ENCODE data around the gene GAMT. TPM values are rescaled to one million over a fixed set of nuclear protein-coding genes. Genes with fewer than 3 reads are reported as not detected.

The GAMT gene
- total and polyA plus RNA-seq, 3 experiments from 2014 or later: 20.4 to 29.5 (median 29.0) TPM

DNA sequence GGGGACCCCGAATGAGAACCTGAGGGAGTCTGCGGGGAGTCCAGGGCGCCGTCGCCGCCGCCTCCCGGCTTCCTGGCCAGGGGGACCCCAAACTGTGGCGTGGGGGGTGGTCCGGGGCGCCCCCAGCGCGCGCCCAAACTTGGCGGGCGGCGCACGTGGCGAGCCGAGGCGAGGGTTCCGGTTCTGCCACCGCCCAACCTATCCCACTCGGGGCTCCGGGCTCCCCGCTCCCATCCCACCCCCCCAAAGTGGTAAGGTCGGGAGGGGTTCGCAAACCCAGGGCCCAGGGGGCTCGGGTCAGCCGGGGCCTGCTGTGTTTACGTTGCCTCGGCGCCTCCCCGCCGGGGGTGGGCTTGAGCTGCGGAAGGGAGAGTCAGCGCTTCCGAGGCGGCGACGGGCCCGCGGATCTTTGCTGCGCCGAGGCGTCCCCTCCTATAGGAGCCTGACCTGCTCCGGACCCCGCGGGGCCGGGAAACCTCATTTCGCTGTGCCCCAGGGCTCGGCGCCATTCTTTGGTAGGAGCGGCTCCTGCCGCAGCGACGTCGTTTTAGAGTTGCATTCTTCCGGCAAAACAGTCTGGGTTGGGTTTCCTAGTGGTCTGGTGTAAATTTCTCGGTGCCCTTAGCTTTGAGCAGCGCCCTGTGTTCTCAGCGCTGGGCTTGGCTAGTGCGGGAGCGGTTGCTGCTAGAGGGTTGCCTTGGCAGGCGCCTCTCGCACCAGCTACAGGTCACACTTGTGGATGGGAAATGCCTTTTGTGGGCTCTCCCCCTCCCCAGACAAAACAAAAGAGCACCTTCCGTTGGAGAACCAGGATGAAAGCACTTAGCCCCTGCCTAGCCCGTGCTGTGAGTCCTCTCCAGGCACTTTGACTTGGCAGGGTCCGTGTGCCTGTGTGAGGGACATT lies 7.2 kb upstream of the GAMT start:
- Histone ChIP-seq H3K4me3 (ENCODE audit: low read length) (peak overlapping the region; percentile 90), H3K27me3 (ENCODE audit: insufficient read depth, low read length, poor library complexity, severe bottlenecking) (no peaks in the 10 kb centered on the region), H3K36me3 (ENCODE audit: insufficient read depth, low read length) (peaks cover 4% of the 10 kb centered on the region), H3K4me1 (ENCODE audit: insufficient read depth, low read length) (peaks cover 54% of the 10 kb centered on the region), H3K9me3 (ENCODE audit: low read length) (no peaks in the 10 kb centered on the region), H3K27ac (ENCODE audit: low read depth, low read length) (peak overlapping the region; percentile 87)
- Mint-ChIP-seq H3K36me3 (peaks cover 0 to 35% (median 3%) of the 10 kb centered on the region in 3 donors), H3K9me3 (no peaks in the 10 kb centered on the region), H3K4me3 (peak overlapping the region; percentile 83 to 95 (median 93)), H3K4me1 (peaks cover 50 to 57% (median 52%) of the 10 kb centered on the region in 3 donors), H3K27me3 (peaks cover 0 to 5% of the 10 kb centered on the region in 2 donors), H3K27ac (peak overlapping the region; percentile 89 to 97 (median 96))
- ChIA-PET CTCF (interaction anchor here (1.2 to 2.5 kb wide), 2 partner anchors 28 to 164 kb away, joined by 4 to 8 read pairs; no protein-coding TSS in a partner anchor), POLR2A (interaction anchor here (0.8 to 1.4 kb wide), 4 partner anchors 12 to 140 kb away, joined by 3 to 7 read pairs (median 5); partner anchors contain the start of gene CIRBP)
- DNase-seq: peak; percentile 39 to 73 (median 66)

DNA sequence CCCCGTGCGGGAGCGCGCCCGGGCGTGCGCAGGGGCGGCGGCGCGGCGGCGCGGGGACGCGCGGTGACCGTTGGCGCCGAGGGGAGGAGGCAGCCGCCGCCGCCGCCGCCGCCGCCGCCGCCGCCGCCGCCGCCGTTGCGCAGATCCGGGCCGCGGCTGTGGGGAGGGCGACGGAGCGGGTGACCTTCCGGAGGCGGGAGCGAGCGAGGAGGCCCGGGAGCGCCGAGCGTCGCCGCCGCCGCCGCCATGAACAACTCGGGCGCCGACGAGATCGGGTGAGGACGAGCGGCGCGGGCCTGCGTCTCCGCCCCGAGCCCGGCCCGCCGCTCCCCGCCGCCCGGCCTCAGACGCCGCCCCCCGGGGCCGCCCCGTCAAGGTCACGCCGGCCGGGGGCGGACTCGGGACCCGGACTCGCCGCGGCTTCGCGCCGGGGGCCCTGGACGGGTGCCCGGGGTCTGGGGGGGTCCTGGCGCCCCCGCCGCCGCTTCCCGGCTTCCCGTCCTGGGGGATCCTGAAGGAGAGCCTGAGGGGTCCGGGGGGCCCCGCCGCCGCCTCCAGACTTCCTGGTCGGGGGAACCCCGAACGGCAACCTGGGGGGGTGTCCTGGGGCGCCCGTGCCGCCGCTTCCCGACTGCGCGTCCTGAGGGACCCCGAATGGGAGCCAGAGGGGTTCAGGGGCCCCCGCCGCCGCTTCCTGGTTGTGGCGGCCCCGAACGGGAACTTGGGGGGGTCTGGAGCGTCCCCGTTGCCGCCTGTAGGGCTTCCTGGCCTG lies 6.4 kb upstream of the GAMT start, which contains the start of gene DAZAP1:
Gene DAZAP1 (plus strand): TSS at position 59 of the 772 bp plus-strand sequence. CDS start 188 bp downstream, at position 247.
- peak; percentile 36 to 71 (median 49) for DNase-seq
- Mint-ChIP-seq H3K9me3 (no peaks in the 10 kb centered on the region), H3K4me3 (peak within 1 kb of the TSS; percentile 86 to 95 (median 93)), H3K27ac (peak within 1 kb of the TSS; percentile 68 to 97 (median 82)), H3K4me1 (peaks cover 44 to 51% (median 48%) of the 10 kb centered on the region in 3 donors), H3K27me3 (peaks cover 2 to 6% of the 10 kb centered on the region in 2 donors), H3K36me3 (peaks cover 0 to 26% (median 3%) of the 10 kb centered on the region in 3 donors)
- POLR2A ChIA-PET: interaction anchor here (1.4 kb wide), 1 partner anchor 139 kb away, joined by 7 read pairs; the partner anchor contains the start of gene CIRBP
- peak within 1 kb of the TSS; percentile 87 for H3K27ac ChIP-seq (ENCODE audit: low read depth, low read length)
- no peaks in the 10 kb centered on the region for H3K27me3 ChIP-seq (ENCODE audit: insufficient read depth, low read length, poor library complexity, severe bottlenecking)
- no peaks in the 10 kb centered on the region for H3K9me3 ChIP-seq (ENCODE audit: low read length)
- H3K36me3 ChIP-seq (ENCODE audit: insufficient read depth, low read length): peaks cover 4% of the 10 kb centered on the region
- CTCF ChIA-PET: interaction anchor here (1.2 to 2.5 kb wide), 2 partner anchors 29 to 164 kb away, joined by 4 to 8 read pairs; no protein-coding TSS in a partner anchor
- H3K4me3 ChIP-seq (ENCODE audit: low read length): peak within 1 kb of the TSS; percentile 90
- peaks cover 50% of the 10 kb centered on the region for H3K4me1 ChIP-seq (ENCODE audit: insufficient read depth, low read length)

DNA sequence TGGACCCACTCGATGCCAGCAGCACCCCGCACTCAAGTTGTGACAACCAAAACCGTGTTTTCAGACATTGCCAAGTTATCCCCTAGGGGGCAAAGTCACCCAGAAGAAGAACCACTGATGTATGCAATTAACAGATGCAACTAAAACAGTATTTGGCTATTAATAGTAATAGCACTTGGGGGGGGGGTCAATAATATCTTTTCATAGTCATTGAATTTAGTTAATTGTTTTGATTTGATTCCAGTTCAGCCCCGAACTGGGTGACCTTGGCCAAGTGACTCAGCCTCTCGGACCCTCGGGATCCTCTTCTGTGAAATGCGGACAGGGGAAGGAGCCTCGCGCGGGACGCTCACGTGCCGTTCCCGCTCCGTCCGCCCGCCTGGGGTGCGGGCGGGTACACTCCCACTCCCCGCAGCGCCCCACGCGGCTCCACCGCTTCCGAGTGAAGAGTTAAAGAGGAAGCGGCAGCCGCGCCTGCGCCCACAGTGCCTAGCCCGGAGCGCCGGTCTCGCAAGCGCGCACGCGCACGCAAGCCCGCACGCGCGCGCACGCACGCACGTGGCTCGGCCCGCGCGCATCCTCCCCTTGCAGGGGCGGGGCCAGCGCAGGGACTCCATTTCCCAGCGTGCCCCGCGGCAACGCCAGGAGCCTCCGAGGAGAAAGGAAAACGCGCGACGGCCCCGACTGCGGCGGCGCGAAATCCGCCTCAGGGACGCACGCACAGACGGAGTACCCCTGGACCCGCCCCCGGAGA lies 5.6 kb upstream of the GAMT start:
- Histone ChIP-seq H3K36me3 (ENCODE audit: insufficient read depth, low read length) (peaks cover 4% of the 10 kb centered on the region), H3K4me1 (ENCODE audit: insufficient read depth, low read length) (peaks cover 47% of the 10 kb centered on the region), H3K27me3 (ENCODE audit: insufficient read depth, low read length, poor library complexity, severe bottlenecking) (no peaks in the 10 kb centered on the region), H3K4me3 (ENCODE audit: low read length) (peak overlapping the region; percentile 68), H3K9me3 (ENCODE audit: low read length) (no peaks in the 10 kb centered on the region), H3K27ac (ENCODE audit: low read depth, low read length) (peak overlapping the region; percentile 48)
- H3K4me3 Mint-ChIP-seq: peak overlapping the region; percentile 78 to 91 (median 80)
- H3K9me3 Mint-ChIP-seq: no peaks in the 10 kb centered on the region
- ChIA-PET POLR2A (no interaction called here), CTCF (no interaction called here)
- peak; percentile 99 to 100 (median 99) for DNase-seq
- peaks cover 0 to 23% (median 3%) of the 10 kb centered on the region in 3 donors for H3K36me3 Mint-ChIP-seq
- peaks cover 40 to 46% (median 41%) of the 10 kb centered on the region in 3 donors for H3K4me1 Mint-ChIP-seq
- H3K27ac Mint-ChIP-seq: peak overlapping the region; percentile 68 to 94 (median 82)
- H3K27me3 Mint-ChIP-seq: peaks cover 5 to 10% of the 10 kb centered on the region in 2 donors

DNA sequence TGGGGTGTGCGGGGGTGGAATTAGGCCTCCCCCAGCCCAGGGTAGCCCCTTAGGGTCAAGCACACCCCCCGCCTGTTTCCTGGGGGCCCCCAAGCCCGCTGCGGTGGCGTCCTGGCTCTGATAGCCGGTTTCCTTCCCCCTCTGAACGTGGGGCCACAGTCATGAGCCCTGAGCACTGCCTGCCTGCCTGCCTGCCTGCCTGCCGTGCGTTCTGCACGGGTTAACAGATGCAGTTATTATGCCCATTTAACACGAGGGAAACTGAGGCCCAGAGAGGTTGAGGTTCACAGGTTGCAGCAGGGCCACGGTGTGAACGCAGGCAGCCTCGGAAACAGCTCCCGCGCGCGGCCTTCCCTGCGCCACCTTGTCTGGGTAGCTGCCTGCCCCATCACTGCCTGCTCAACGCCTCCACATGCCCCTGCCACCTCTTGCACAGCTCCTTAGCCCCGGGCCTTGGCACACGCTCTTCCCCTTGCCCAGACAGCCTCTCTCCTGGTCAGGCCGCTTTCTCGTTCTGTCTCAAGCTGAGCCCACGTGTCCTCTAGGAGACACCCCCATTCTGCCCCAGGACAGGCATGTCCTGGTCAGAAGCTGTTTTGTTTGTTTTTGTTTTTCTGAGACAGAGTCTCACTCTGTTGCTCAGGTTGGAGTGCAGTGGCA lies 1.2 kb upstream of the GAMT start:
- H3K27me3 Mint-ChIP-seq: peaks cover 5 to 8% of the 10 kb centered on the region in 2 donors
- peaks cover 27% of the 10 kb centered on the region for H3K4me1 ChIP-seq (ENCODE audit: insufficient read depth, low read length)
- H3K4me3 ChIP-seq (ENCODE audit: low read length): no peak overlapping the region
- no peak for DNase-seq
- no peaks in the 10 kb centered on the region for H3K36me3 ChIP-seq (ENCODE audit: insufficient read depth, low read length)
- H3K27ac ChIP-seq (ENCODE audit: low read depth, low read length): no peak overlapping the region
- CTCF ChIA-PET: interaction anchor here (1.0 kb wide), 1 partner anchor 19 kb away, joined by 3 read pairs; no protein-coding TSS in a partner anchor
- H3K4me1 Mint-ChIP-seq: peaks cover 7 to 22% (median 9%) of the 10 kb centered on the region in 3 donors
- H3K27ac Mint-ChIP-seq: no peak overlapping the region
- H3K4me3 Mint-ChIP-seq: peak overlapping the region in 6 of 7 donors; percentile 59 to 80 (median 72)
- no peaks in the 10 kb centered on the region for H3K36me3 Mint-ChIP-seq
- POLR2A ChIA-PET: interaction anchor here (1.0 kb wide), 1 partner anchor 19 kb away, joined by 3 read pairs; the partner anchor contains the start of gene NDUFS7
- no peaks in the 10 kb centered on the region for H3K9me3 ChIP-seq (ENCODE audit: low read length)
- H3K27me3 ChIP-seq (ENCODE audit: insufficient read depth, low read length, poor library complexity, severe bottlenecking): no peaks in the 10 kb centered on the region
- H3K9me3 Mint-ChIP-seq: no peaks in the 10 kb centered on the region

DNA sequence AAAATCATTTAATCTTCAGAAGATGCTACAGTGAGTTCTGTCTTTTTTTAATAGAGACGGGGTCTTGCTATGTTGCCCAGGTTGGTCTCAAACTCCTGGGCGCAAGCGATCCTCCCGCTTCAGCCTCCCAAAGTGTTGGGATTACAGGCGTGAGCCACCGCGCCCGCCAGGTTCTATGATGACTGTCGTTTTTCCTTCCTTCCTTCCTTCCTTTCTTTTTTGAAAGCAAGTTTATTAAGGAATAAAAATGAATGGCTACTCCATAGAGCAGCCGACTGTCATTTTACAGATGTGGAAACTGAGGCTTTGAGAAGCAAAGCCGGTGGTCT lies 511 bp upstream of the GAMT start:
- Histone ChIP-seq H3K36me3 (ENCODE audit: insufficient read depth, low read length) (no peaks in the 10 kb centered on the region), H3K4me1 (ENCODE audit: insufficient read depth, low read length) (peaks cover 26% of the 10 kb centered on the region), H3K9me3 (ENCODE audit: low read length) (no peaks in the 10 kb centered on the region), H3K27me3 (ENCODE audit: insufficient read depth, low read length, poor library complexity, severe bottlenecking) (no peaks in the 10 kb centered on the region), H3K27ac (ENCODE audit: low read depth, low read length) (peak overlapping the region; percentile 31), H3K4me3 (ENCODE audit: low read length) (peak overlapping the region; percentile 43)
- peaks cover 6 to 22% (median 9%) of the 10 kb centered on the region in 3 donors for H3K4me1 Mint-ChIP-seq
- H3K36me3 Mint-ChIP-seq: no peaks in the 10 kb centered on the region
- H3K4me3 Mint-ChIP-seq: peak overlapping the region; percentile 44 to 70 (median 62)
- ChIA-PET CTCF (no interaction called here), POLR2A (no interaction called here)
- no peaks in the 10 kb centered on the region for H3K9me3 Mint-ChIP-seq
- H3K27me3 Mint-ChIP-seq: peaks cover 5 to 8% of the 10 kb centered on the region in 2 donors
- no peak overlapping the region for H3K27ac Mint-ChIP-seq
- DNase-seq: no peak

DNA sequence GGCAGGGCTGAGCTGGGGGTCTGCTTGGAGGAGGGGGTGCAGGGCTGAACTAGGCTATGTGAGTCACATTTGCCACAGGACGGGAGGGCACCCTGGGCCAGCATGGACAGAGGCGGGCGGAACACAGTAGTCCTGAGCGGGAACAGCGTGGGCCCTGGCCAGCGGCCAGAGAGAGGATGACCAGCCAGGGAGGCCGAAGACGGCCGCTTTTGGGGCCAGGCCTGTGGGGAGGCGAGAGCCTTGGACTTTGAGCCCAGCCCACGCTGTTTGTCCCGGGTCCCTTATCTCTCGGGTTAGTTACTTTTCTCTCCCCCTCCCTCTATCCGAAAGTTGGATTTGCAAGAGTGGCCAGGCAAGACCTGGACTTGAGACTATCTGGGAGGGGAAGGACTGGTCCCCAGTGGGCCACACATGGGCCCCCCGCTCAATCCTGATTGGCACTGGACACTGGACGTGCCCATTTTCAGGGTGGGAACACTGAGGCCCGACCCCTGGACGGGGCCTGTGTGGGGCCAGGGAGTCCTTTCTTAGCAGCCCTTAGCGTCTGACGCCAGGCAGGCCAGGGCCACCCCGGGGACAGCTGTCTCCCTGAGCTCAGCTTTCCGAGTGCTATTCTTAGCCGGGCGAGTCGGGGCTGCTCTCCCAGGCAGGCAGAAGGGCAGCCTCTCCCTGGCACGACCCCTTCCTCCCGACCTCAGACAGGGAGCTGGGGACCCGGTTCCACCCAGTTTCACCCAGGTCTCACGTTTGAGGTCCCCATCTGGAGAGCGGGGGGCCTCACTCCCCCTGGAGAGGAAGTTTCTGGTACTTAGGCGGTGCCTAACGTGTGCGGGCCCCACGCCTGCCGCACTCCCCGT lies 833 bp downstream of the GAMT start:
- CTCF ChIA-PET: interaction anchor here (1.0 kb wide), 1 partner anchor 45 kb away, joined by 3 read pairs; no protein-coding TSS in a partner anchor
- H3K27ac ChIP-seq (ENCODE audit: low read depth, low read length): peak overlapping the region; percentile 20
- POLR2A ChIA-PET: no interaction called here
- H3K9me3 ChIP-seq (ENCODE audit: low read length): no peaks in the 10 kb centered on the region
- H3K27ac Mint-ChIP-seq: peak overlapping the region in 2 of 8 donors; percentile 46 to 50
- peak overlapping the region; percentile 52 to 87 (median 67) for H3K4me3 Mint-ChIP-seq
- peaks cover 0 to 25% (median 4%) of the 10 kb centered on the region in 3 donors for H3K4me1 Mint-ChIP-seq
- no peaks in the 10 kb centered on the region for H3K36me3 Mint-ChIP-seq
- no peaks in the 10 kb centered on the region for H3K27me3 ChIP-seq (ENCODE audit: insufficient read depth, low read length, poor library complexity, severe bottlenecking)
- DNase-seq: no peak
- H3K9me3 Mint-ChIP-seq: no peaks in the 10 kb centered on the region
- H3K4me1 ChIP-seq (ENCODE audit: insufficient read depth, low read length): peaks cover 23% of the 10 kb centered on the region
- H3K4me3 ChIP-seq (ENCODE audit: low read length): peak overlapping the region; percentile 49
- H3K27me3 Mint-ChIP-seq: peaks cover 5 to 8% of the 10 kb centered on the region in 2 donors
- no peaks in the 10 kb centered on the region for H3K36me3 ChIP-seq (ENCODE audit: insufficient read depth, low read length)

Data from CD8-positive, alpha-beta memory T cell (primary cell).